GM06990 (cell line): ENCODE measurements around the gene MBP.
"Not testable (repeated sequence)": the region's sequence is repeated elsewhere in the genome, so short reads cannot be mapped to it uniquely, and the experiment has no call there.

Experiments used
- DNase-seq: peaks from one replicate; pipeline ENCODE4 v3.0.0-alpha.2; 2011; ENCODE audit not compliant: insufficient read length; ENCODE audit errors: extremely low read depth
- H3K27me3 ChIP-seq: replicated peaks from 2 replicates; pipeline ENCODE4 v1.6.0; 2011; ENCODE audit warnings: low read length; ENCODE audit not compliant: control insufficient read depth, insufficient read depth
- H3K36me3 ChIP-seq: 2 replicates; pipeline ENCODE4 v1.5.1; 2011; ENCODE audit warnings: low read length; ENCODE audit not compliant: control insufficient read depth, insufficient read depth
- H3K4me3 ChIP-seq: replicated peaks from 2 replicates; pipeline ENCODE4 v1.5.1; 2011; ENCODE audit warnings: low read depth, mild to moderate bottlenecking, control low read depth, low read length
- TF ChIP-seq, protein P1 (sequence below): IDR thresholded peaks from 2 replicates; pipeline ENCODE4 v1.5.1; 2011; ENCODE audit warnings: low read length, control low read depth, mild to moderate bottlenecking, inconsistent platforms; ENCODE audit not compliant: insufficient read depth, poor library complexity, severe bottlenecking

The MBP gene

DNA sequence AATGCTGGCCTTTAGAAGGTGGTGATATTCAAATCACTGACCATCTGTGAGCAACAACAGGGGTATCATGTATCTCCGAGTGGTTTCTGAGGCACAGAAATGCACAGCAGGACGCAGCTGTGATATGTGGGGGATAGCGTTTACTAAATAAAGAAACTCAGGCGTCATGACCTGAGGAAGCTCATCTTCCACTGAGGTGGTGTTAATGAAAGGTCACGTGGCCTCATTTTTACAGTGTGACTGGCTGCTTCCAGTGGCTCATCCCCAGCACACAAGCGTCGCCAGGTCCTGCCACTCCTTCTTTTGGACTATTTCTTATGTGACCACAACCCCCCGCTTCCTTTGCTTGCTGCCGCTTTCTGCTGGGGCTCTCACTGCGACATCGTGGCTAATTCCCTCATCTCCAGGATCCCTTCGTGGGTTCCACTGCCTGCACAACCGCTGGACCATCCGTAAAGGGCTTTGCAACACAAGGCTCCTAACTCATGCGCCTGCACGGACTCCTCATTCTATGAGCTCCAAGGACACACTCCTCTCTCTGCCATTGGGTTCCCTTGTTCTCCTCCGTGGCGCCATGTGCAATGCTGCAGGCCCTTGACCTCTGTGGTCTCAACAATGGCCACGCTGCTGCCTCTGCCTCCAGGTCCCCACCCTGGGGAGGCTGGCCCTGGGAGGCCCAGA is 109.3 kb downstream of the MBP start:
- Histone ChIP-seq H3K36me3 (peaks cover 12% of the 10 kb centered on the region), H3K27me3 (no peaks in the 10 kb centered on the region), H3K4me3 (no peak overlapping the region)
- TF ChIP-seq, protein P1, sequence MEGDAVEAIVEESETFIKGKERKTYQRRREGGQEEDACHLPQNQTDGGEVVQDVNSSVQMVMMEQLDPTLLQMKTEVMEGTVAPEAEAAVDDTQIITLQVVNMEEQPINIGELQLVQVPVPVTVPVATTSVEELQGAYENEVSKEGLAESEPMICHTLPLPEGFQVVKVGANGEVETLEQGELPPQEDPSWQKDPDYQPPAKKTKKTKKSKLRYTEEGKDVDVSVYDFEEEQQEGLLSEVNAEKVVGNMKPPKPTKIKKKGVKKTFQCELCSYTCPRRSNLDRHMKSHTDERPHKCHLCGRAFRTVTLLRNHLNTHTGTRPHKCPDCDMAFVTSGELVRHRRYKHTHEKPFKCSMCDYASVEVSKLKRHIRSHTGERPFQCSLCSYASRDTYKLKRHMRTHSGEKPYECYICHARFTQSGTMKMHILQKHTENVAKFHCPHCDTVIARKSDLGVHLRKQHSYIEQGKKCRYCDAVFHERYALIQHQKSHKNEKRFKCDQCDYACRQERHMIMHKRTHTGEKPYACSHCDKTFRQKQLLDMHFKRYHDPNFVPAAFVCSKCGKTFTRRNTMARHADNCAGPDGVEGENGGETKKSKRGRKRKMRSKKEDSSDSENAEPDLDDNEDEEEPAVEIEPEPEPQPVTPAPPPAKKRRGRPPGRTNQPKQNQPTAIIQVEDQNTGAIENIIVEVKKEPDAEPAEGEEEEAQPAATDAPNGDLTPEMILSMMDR: no peak
- no peak for DNase-seq

DNA sequence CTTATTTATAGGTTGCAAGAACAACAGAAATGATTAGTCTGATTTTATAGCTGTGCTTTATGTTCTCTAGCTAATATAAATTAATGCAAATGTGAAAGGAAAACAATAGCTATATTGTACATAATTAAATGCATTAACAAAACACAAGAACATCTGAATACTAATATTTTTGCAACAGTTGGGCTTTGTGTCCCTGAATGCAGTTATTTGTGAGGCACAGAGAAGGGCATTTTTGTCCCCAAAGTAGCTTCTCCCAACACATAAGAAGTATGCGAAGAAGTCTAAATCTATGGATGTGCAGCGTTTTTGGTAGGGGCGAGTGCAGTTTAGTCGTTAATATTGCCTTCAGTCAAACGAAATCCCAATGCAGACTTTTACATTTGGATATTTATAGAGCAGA is 110.0 kb downstream of the MBP start:
- TF ChIP-seq, protein P1: no peak
- Histone ChIP-seq H3K36me3 (peaks cover 12% of the 10 kb centered on the region), H3K27me3 (no peaks in the 10 kb centered on the region), H3K4me3 (no peak overlapping the region)
- no peak for DNase-seq

DNA sequence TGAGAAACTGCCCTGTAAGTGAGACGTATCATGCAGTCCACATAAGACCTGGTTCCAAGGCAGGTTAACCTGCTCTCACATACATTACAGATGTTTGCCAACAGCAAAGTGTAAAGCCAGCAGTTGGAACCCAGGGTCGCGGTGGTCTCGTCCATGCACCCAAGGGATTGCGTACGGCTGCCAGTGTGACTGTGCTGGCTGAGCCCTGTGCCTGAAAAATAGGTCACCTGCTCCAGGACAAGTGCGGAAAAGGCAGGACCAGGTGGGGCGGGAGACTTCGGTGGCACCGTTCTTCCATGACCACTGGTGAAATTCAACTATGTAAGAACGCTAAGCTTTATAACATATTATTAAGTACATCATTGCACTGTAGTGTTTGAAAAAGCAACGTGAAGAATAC is 110.5 kb downstream of the MBP start:
- no peak for DNase-seq
- Histone ChIP-seq H3K4me3 (no peak overlapping the region), H3K27me3 (no peaks in the 10 kb centered on the region), H3K36me3 (peaks cover 12% of the 10 kb centered on the region)
- TF ChIP-seq, protein P1: no peak

DNA sequence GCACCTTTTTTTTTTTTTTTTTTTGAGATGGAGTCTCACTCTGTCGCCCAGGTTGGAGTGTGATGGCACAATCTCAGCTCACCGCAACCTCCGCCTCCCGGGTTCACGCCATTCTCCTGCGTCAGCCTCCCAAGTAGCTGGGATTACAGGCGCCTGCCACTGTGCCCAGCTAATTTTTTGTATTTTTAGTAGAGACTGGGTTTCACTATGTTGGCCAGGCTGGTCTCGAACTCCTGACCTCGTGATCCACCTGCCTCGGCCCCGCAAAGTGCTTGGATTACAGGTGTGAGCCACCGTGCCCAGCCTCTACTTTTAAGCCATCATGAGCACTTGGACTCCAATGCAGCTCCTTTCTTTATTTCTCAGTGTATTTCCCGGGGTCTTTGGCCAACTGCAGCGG is 111.1 kb downstream of the MBP start:
- peaks cover 16% of the 10 kb centered on the region for H3K36me3 ChIP-seq

DNA sequence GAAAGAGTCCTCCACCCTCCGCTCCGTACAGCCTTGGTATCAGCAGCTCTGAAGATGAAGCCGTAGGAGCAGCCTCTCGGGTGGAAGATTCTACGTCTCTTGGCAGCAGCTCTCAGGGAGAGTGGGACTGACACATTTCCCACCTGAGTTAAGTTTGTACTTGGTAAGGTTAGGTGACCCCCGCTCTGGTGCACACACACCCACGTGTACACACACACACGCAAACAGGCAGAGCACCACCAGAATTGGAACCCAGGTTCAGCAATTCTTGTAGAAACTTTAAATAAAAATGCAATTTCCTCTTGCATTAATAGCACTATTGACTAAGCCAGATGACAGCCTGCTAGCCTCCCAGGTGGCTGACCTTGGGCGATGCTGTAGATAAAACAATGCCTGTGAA is 111.5 kb downstream of the MBP start:
- TF ChIP-seq, protein P1: no peak
- H3K27me3 ChIP-seq: no peaks in the 10 kb centered on the region
- no peak for DNase-seq
- peaks cover 19% of the 10 kb centered on the region for H3K36me3 ChIP-seq
- H3K4me3 ChIP-seq: no peak overlapping the region

More for the DNA sequence above, 111.1 kb downstream of the MBP start:
- DNase-seq, H3K4me3 ChIP-seq, H3K27me3 ChIP-seq: not testable (repeated sequence)

DNA sequence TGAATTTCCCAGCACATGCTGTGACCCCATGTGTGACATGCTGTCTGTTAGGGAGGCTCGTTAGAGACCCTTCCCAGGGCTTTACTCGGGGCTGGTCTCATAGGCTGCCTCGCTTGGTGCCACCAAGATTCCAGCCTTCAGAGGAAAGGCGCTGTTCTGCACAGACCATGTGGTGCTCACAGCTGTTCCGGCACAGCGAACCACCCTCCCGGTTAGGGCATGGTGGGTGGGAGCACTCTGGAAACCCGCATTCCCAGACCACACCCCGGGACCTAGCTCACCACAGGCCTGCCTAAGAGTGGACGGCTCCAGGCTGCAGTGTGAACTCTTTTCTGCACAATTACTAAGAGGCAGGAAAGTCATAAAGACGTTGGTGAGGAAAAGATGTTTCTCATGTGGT is 112.0 kb downstream of the MBP start:
- no peak overlapping the region for H3K4me3 ChIP-seq

More for the DNA sequence above, 112.0 kb downstream of the MBP start:
- no peak for DNase-seq
- H3K36me3 ChIP-seq: peaks cover 16% of the 10 kb centered on the region
- H3K27me3 ChIP-seq: no peaks in the 10 kb centered on the region
- TF ChIP-seq, protein P1: no peak
